ENCODE data around the gene ZP4.

ZP4 gene

DNA sequence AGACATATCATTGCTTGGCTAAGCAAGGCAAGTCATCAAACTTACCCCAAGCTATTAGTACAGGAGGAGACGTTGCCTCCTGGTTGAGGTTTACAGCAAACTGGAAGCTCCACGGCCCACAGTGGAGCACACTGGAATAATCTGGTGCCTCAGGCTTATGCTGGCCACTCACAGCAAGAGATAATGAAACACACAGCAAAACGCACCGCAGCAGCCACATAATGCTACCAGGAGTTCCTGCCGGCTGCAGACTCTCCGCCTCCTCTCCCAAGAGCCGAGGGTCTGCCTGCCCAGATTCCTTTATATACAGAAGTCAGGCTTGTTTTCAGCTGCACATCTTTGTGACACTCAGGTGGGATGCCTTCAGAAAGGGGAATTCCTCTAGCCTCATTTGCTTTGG is 306 bp downstream of the ZP4 start:
- no peak for ATAC-seq

DNA sequence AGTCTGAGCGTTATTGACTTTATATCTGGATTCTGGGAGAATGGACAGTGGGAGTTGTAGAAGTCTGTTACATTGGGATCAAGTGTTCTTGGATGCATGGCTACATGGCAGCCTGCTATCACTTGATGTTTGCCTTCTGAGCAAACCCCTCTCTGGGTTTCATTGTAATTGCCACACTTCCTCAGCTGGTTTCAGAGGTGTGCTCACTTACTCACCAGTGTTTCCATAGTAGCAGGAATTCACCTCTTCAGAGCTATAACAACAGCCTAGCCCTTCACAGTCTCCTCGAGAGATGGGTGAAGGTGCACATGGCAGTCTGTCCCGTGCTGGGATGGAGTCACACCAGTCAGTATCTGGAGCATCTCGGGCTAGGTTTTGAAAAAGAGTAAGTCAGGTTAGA is 2.6 kb downstream of the ZP4 start:
- ATAC-seq: no peak
- no peak for TF ChIP-seq OSR1 (CRISPR knock-in tag; IDR thresholded peaks at IDR 0.05)
- no peak for TF ChIP-seq ZNF565 (CRISPR knock-in tag; conservative IDR thresholded peaks at IDR 0.05; ENCODE audit: low read depth)
- no peak for TF ChIP-seq ISL1 (CRISPR knock-in tag; IDR thresholded peaks at IDR 0.05)
- no peak for TF ChIP-seq CSDC2 (CRISPR knock-in tag; IDR thresholded peaks at IDR 0.05)
- TF ChIP-seq TCF4 (CRISPR knock-in tag; IDR thresholded peaks at IDR 0.05; ENCODE audit: borderline replicate concordance): no peak
- TF ChIP-seq, protein P1, sequence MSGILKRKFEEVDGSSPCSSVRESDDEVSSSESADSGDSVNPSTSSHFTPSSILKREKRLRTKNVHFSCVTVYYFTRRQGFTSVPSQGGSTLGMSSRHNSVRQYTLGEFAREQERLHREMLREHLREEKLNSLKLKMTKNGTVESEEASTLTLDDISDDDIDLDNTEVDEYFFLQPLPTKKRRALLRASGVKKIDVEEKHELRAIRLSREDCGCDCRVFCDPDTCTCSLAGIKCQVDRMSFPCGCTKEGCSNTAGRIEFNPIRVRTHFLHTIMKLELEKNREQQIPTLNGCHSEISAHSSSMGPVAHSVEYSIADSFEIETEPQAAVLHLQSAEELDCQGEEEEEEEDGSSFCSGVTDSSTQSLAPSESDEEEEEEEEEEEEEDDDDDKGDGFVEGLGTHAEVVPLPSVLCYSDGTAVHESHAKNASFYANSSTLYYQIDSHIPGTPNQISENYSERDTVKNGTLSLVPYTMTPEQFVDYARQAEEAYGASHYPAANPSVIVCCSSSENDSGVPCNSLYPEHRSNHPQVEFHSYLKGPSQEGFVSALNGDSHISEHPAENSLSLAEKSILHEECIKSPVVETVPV (CRISPR knock-in tag; IDR thresholded peaks at IDR 0.05): no peak
- no peak for TF ChIP-seq PPARA (CRISPR knock-in tag; IDR thresholded peaks at IDR 0.05; ENCODE audit: borderline replicate concordance)
- TF ChIP-seq, protein P2, sequence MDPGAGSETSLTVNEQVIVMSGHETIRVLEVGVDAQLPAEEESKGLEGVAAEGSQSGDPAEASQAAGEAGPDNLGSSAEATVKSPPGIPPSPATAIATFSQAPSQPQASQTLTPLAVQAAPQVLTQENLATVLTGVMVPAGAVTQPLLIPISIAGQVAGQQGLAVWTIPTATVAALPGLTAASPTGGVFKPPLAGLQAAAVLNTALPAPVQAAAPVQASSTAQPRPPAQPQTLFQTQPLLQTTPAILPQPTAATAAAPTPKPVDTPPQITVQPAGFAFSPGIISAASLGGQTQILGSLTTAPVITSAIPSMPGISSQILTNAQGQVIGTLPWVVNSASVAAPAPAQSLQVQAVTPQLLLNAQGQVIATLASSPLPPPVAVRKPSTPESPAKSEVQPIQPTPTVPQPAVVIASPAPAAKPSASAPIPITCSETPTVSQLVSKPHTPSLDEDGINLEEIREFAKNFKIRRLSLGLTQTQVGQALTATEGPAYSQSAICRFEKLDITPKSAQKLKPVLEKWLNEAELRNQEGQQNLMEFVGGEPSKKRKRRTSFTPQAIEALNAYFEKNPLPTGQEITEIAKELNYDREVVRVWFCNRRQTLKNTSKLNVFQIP (CRISPR knock-in tag; IDR thresholded peaks at IDR 0.05; ENCODE audit: borderline replicate concordance, low read depth): no peak

More for the DNA sequence above, 306 bp downstream of the ZP4 start:
- TF ChIP-seq ZNF70 (CRISPR knock-in tag; IDR thresholded peaks at IDR 0.05) (no peak), ZNF8 (CRISPR knock-in tag; IDR thresholded peaks at IDR 0.05) (no peak), BACH2 (CRISPR knock-in tag; IDR thresholded peaks at IDR 0.05; ENCODE audit: borderline replicate concordance) (no peak), OSR1 (CRISPR knock-in tag; IDR thresholded peaks at IDR 0.05) (no peak), GLIS3 (CRISPR knock-in tag; IDR thresholded peaks at IDR 0.05) (no peak)
- TF ChIP-seq, protein P1 (CRISPR knock-in tag; IDR thresholded peaks at IDR 0.05): no peak
- TF ChIP-seq, protein P3, sequence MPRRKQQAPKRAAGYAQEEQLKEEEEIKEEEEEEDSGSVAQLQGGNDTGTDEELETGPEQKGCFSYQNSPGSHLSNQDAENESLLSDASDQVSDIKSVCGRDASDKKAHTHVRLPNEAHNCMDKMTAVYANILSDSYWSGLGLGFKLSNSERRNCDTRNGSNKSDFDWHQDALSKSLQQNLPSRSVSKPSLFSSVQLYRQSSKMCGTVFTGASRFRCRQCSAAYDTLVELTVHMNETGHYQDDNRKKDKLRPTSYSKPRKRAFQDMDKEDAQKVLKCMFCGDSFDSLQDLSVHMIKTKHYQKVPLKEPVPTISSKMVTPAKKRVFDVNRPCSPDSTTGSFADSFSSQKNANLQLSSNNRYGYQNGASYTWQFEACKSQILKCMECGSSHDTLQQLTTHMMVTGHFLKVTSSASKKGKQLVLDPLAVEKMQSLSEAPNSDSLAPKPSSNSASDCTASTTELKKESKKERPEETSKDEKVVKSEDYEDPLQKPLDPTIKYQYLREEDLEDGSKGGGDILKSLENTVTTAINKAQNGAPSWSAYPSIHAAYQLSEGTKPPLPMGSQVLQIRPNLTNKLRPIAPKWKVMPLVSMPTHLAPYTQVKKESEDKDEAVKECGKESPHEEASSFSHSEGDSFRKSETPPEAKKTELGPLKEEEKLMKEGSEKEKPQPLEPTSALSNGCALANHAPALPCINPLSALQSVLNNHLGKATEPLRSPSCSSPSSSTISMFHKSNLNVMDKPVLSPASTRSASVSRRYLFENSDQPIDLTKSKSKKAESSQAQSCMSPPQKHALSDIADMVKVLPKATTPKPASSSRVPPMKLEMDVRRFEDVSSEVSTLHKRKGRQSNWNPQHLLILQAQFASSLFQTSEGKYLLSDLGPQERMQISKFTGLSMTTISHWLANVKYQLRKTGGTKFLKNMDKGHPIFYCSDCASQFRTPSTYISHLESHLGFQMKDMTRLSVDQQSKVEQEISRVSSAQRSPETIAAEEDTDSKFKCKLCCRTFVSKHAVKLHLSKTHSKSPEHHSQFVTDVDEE (CRISPR knock-in tag; IDR thresholded peaks at IDR 0.05): no peak
- TF ChIP-seq, protein P2 (CRISPR knock-in tag; IDR thresholded peaks at IDR 0.05; ENCODE audit: borderline replicate concordance, low read depth): no peak

DNA sequence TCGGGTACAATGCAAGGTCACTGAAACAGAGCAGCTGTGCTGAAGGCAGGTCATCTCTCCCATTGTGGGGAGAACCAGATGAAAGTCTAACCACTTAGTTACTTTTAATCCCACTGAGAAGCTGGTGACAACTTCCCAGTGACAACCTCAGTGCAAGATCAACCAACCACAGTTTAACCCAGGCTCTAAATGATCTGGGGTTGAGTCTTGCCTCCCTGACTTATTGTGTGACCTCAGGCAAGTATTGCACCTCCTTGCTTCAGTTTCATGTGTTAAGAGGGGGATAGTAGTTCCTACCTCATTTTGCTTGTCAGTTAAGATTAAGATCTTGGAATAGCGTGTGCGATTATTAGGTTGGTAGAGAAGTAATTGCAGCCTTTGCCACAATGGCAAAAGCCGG is 3.2 kb downstream of the ZP4 start:
- TF ChIP-seq TCF4 (CRISPR knock-in tag; IDR thresholded peaks at IDR 0.05; ENCODE audit: borderline replicate concordance): no peak
- no peak for TF ChIP-seq ISL1 (CRISPR knock-in tag; IDR thresholded peaks at IDR 0.05)
- no peak for TF ChIP-seq ZNF8 (CRISPR knock-in tag; IDR thresholded peaks at IDR 0.05)
- TF ChIP-seq, protein P4, sequence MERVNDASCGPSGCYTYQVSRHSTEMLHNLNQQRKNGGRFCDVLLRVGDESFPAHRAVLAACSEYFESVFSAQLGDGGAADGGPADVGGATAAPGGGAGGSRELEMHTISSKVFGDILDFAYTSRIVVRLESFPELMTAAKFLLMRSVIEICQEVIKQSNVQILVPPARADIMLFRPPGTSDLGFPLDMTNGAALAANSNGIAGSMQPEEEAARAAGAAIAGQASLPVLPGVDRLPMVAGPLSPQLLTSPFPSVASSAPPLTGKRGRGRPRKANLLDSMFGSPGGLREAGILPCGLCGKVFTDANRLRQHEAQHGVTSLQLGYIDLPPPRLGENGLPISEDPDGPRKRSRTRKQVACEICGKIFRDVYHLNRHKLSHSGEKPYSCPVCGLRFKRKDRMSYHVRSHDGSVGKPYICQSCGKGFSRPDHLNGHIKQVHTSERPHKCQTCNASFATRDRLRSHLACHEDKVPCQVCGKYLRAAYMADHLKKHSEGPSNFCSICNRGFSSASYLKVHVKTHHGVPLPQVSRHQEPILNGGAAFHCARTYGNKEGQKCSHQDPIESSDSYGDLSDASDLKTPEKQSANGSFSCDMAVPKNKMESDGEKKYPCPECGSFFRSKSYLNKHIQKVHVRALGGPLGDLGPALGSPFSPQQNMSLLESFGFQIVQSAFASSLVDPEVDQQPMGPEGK (CRISPR knock-in tag; IDR thresholded peaks at IDR 0.05; ENCODE audit: borderline replicate concordance): no peak
- no peak for TF ChIP-seq ZC3H10 (CRISPR knock-in tag; IDR thresholded peaks at IDR 0.05)
- no peak for ATAC-seq

DNA sequence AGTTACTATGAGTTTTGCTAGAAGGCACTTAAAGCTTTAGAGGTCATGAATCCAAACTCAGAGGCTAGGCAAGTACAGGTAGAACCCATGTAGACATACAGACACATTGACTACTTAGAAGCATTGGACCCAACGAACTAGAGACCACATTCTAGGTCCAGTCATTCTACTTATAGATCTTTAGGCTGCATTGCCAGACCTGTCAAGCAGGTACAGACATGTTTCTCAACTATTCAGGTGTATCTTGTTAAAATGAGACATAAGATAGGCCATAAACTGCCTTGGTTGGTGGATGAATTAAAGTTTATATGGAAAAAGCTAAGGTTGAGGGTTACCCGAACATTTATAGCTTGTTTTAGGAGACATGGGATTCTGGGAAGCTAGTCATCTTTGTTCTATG is 6.5 kb downstream of the ZP4 start:
- ATAC-seq: no peak
- TF ChIP-seq RARB (CRISPR knock-in tag; IDR thresholded peaks at IDR 0.05): no peak
